ENCODE results near the gene MAGI2. TPM values are rescaled to one million over a fixed set of nuclear protein-coding genes. Genes with fewer than 3 reads are reported as not detected.

Gene MAGI2
- total RNA-seq, 2 experiments from 2014 or later: 0.03 to 0.17 TPM

DNA sequence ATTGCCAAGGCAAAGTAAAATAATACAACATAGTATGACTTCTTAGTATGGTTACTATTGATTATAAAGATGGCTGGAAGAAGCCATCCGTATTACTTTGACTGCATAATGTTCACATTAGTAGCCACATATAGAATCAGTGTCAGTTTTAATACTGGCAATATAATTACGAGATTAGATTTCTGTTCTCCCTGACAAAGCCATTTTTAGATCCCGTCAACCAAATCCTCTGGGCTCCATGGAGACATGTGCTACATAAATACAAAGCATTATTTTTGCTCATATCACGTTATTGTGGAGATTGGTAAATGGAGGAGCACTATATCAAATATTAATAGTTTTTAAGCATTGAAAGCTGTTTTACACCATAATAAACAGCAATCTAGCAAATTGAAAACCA, 124.0 kb downstream of the MAGI2 start:
- Histone ChIP-seq H3K36me3 (ENCODE audit: insufficient read depth, low read length) (no peaks in the 10 kb centered on the region), H3K27ac (ENCODE audit: low read depth, low read length, poor library complexity, severe bottlenecking) (no peak overlapping the region), H4K20me1 (ENCODE audit: insufficient read depth, low read length) (no peaks in the 10 kb centered on the region; the same call in 1 of the 2 replicates), H3K79me2 (ENCODE audit: insufficient read depth, low read depth, low read length) (no peaks in the 10 kb centered on the region), H3K9me2 (ENCODE audit: insufficient read depth, low read length) (no peaks in the 10 kb centered on the region), H3K4me1 (ENCODE audit: insufficient read depth, low read length, poor library complexity, severe bottlenecking) (no peaks in the 10 kb centered on the region), H3K4me2 (ENCODE audit: low read length) (no peak overlapping the region), H3K4me3 (ENCODE audit: low read depth, low read length, poor library complexity, severe bottlenecking) (no peak overlapping the region), H2AFZ (ENCODE audit: low read length) (no peak overlapping the region; the same call in 1 of the 2 replicates), H3K9me3 (ENCODE audit: low read length) (no peaks in the 10 kb centered on the region)
- intact Hi-C loops (cut with micrococcal nuclease; ENCODE audit: unreplicated experiment): no loop called here
- ChIA-PET CTCF (ENCODE audit: unreplicated experiment) (no interaction called here), POLR2A (no interaction called here)
- no TSS peak for BruUV-seq (replicated peaks)
- no peak for TF ChIP-seq CTCF (conservative IDR thresholded peaks at IDR 0.05; ENCODE audit: low read length)
- no peak for TF ChIP-seq EZH2phosphoT487 (IDR thresholded peaks at IDR 0.05; ENCODE audit: borderline replicate concordance, low read depth, low read length)
- DNase-seq (ENCODE audit: low spot score): no peak

- no peak for DNase-seq (ENCODE audit: low spot score)
- Histone ChIP-seq H3K79me2 (ENCODE audit: insufficient read depth, low read depth, low read length) (no peaks in the 10 kb centered on the region), H3K36me3 (ENCODE audit: insufficient read depth, low read length) (no peaks in the 10 kb centered on the region), H4K20me1 (ENCODE audit: insufficient read depth, low read length) (no peaks in the 10 kb centered on the region), H3K9me2 (ENCODE audit: insufficient read depth, low read length) (no peaks in the 10 kb centered on the region), H3K27ac (ENCODE audit: low read depth, low read length, poor library complexity, severe bottlenecking) (no peak overlapping the region), H3K9me3 (ENCODE audit: low read length) (no peaks in the 10 kb centered on the region), H2AFZ (ENCODE audit: low read length) (no peak overlapping the region), H3K4me3 (ENCODE audit: low read depth, low read length, poor library complexity, severe bottlenecking) (no peak overlapping the region), H3K4me1 (ENCODE audit: insufficient read depth, low read length, poor library complexity, severe bottlenecking) (no peaks in the 10 kb centered on the region), H3K4me2 (ENCODE audit: low read length) (no peak overlapping the region)
- TF ChIP-seq CTCF (conservative IDR thresholded peaks at IDR 0.05; ENCODE audit: low read length) (no peak; the same call in 1 of the 2 replicates), EZH2phosphoT487 (IDR thresholded peaks at IDR 0.05; ENCODE audit: borderline replicate concordance, low read depth, low read length) (no peak)
- intact Hi-C loops (cut with micrococcal nuclease; ENCODE audit: unreplicated experiment): no loop called here
- CTCF ChIA-PET (ENCODE audit: unreplicated experiment): no interaction called here
- POLR2A ChIA-PET: interaction anchor here (1.1 kb wide), 1 partner anchor 31 kb away, joined by 5 read pairs; no protein-coding TSS in a partner anchor
- no TSS peak for BruUV-seq (replicated peaks)
Observed at GRCh38 chr7:79320741-79321473, 132.6 kb downstream of the MAGI2 start.

GRCh38 chr7:79319369-79319768, 134.1 kb downstream of the MAGI2 start:
- ChIA-PET CTCF (ENCODE audit: unreplicated experiment) (no interaction called here), POLR2A (interaction anchor here (0.6 kb wide), 1 partner anchor 761 kb away, joined by 6 read pairs; no protein-coding TSS in a partner anchor)
- Histone ChIP-seq H3K79me2 (ENCODE audit: insufficient read depth, low read depth, low read length) (no peaks in the 10 kb centered on the region), H3K27ac (ENCODE audit: low read depth, low read length, poor library complexity, severe bottlenecking) (no peak overlapping the region), H4K20me1 (ENCODE audit: insufficient read depth, low read length) (no peaks in the 10 kb centered on the region), H3K4me2 (ENCODE audit: low read length) (no peak overlapping the region), H3K4me1 (ENCODE audit: insufficient read depth, low read length, poor library complexity, severe bottlenecking) (no peaks in the 10 kb centered on the region), H3K9me3 (ENCODE audit: low read length) (no peaks in the 10 kb centered on the region), H3K36me3 (ENCODE audit: insufficient read depth, low read length) (no peaks in the 10 kb centered on the region), H3K9me2 (ENCODE audit: insufficient read depth, low read length) (no peaks in the 10 kb centered on the region), H3K4me3 (ENCODE audit: low read depth, low read length, poor library complexity, severe bottlenecking) (no peak overlapping the region), H2AFZ (ENCODE audit: low read length) (no peak overlapping the region)
- no peak for DNase-seq (ENCODE audit: low spot score)
- no TSS peak for BruUV-seq (replicated peaks)
- intact Hi-C loops (cut with micrococcal nuclease; ENCODE audit: unreplicated experiment): no loop called here
- TF ChIP-seq EZH2phosphoT487 (IDR thresholded peaks at IDR 0.05; ENCODE audit: borderline replicate concordance, low read depth, low read length): no peak
- TF ChIP-seq CTCF (conservative IDR thresholded peaks at IDR 0.05; ENCODE audit: low read length): no peak
